GM23248 (cell line): ENCODE data around the gene MOB4. TPM values are rescaled to one million over a fixed set of nuclear protein-coding genes. Genes with fewer than 3 reads are reported as not detected.
A peak's percentile ranks its signal among the peaks of the same experiment; 100 is the strongest.

Source experiments
- DNase-seq: peaks from one replicate; pipeline ENCODE4 v3.0.0-alpha.2; 2015
- H2AFZ ChIP-seq: fragments of 200-600 bp; sonication (generic); 2 replicates; pipeline ENCODE4 v1.6.1; 2016; ENCODE audit warnings: antibody characterized with exemption
- H3F3A ChIP-seq: fragments of 200-600 bp; sonication (generic); 2 replicates; pipeline ENCODE4 v1.6.1; 2016; ENCODE audit warnings: mild to moderate bottlenecking, antibody characterized with exemption, mixed run types; ENCODE audit not compliant: insufficient read depth
- H3K27ac ChIP-seq: fragments of 200-600 bp; sonication (generic); 2 replicates; pipeline ENCODE4 v1.5.1; 2016; ENCODE audit warnings: mild to moderate bottlenecking
- H3K27me3 ChIP-seq: fragments of 200-600 bp; sonication (generic); replicated peaks from 2 replicates; pipeline ENCODE4 v1.6.1; 2016; ENCODE audit warnings: mild to moderate bottlenecking; ENCODE audit not compliant: insufficient read depth
- H3K36me3 ChIP-seq: fragments of 200-600 bp; sonication (generic); 2 replicates; pipeline ENCODE4 v1.6.1; 2016; ENCODE audit warnings: low read depth, mild to moderate bottlenecking
- H3K4me1 ChIP-seq: fragments of 200-600 bp; sonication (generic); 2 replicates; pipeline ENCODE4 v1.6.1; 2016; ENCODE audit warnings: mild to moderate bottlenecking; ENCODE audit not compliant: insufficient read depth
- H3K4me2 ChIP-seq: fragments of 200-600 bp; sonication (generic); one replicate; pipeline ENCODE4 v1.6.1; 2016; ENCODE audit warnings: mild to moderate bottlenecking; ENCODE audit not compliant: unreplicated experiment
- H3K4me3 ChIP-seq: fragments of 200-600 bp; sonication (generic); 2 replicates; pipeline ENCODE4 v1.5.1; 2016; ENCODE audit warnings: mild to moderate bottlenecking
- H3K79me2 ChIP-seq: fragments of 200-600 bp; sonication (generic); 2 replicates; pipeline ENCODE4 v1.6.1; 2016; ENCODE audit warnings: mild to moderate bottlenecking; ENCODE audit not compliant: insufficient read depth
- H3K9ac ChIP-seq: fragments of 200-600 bp; sonication (generic); 2 replicates; pipeline ENCODE4 v1.6.1; 2016; ENCODE audit warnings: mild to moderate bottlenecking
- H3K9me2 ChIP-seq: fragments of 200-600 bp; sonication (generic); 2 replicates; pipeline ENCODE4 v1.6.1; 2016; ENCODE audit warnings: mixed run types, mild to moderate bottlenecking, moderate library complexity; ENCODE audit not compliant: insufficient read depth
- H3K9me3 ChIP-seq: fragments of 200-600 bp; sonication (generic); one replicate; pipeline ENCODE4 v1.6.1; 2017; ENCODE audit warnings: low read depth
- H4K20me1 ChIP-seq: fragments of 200-600 bp; sonication (generic); 2 replicates; pipeline ENCODE4 v1.6.0; 2016; ENCODE audit not compliant: insufficient read depth
- EZH2 ChIP-seq: fragments of 200-600 bp; sonication (generic); IDR thresholded peaks from 2 replicates; pipeline ENCODE4 v1.6.1; 2018; ENCODE audit warnings: antibody characterized with exemption, mild to moderate bottlenecking; ENCODE audit not compliant: insufficient read depth, poor library complexity, severe bottlenecking
- EZH2phosphoT487 ChIP-seq: fragments of 200-600 bp; sonication (generic); IDR thresholded peaks from 2 replicates; pipeline ENCODE4 v1.6.1; 2018; ENCODE audit warnings: antibody characterized with exemption, moderate library complexity, mild to moderate bottlenecking, low read depth; ENCODE audit not compliant: insufficient read depth
- WGBS, 2 experiments: methylation state at CpG; one replicate each; pipeline ENCODE4 v1.1.6; 2015 to 2017; ENCODE audit warnings: low lambda C conversion rate in 2 of 2, low coverage in 1 of 2; ENCODE audit errors: missing lambda C conversion rate in 2 of 2; 5-methylcytosine and 5-hydroxymethylcytosine counted together
- in situ Hi-C: fragments of 300-500 bp; cut with MboI; formaldehyde crosslinking; loops from 2 replicates; pipeline ENCODE4 v1.15.0; 2020
- polyA plus RNA-seq: library from polyadenylated mRNA; unstranded; fragments of >200 nt; fragmentation: Nextera tagmentation; extraction: Ambion mirVana; gene quantifications from 2 replicates; pipeline ENCODE4 v1.2.1, GENCODE V29; 2016
- total RNA-seq: library from RNA; depleted of rRNA; stranded (reverse); fragments of >200 nt; shearing (Covaris generic); gene quantifications from 2 replicates; pipeline ENCODE4 v1.2.3, GENCODE V29; 2014

The MOB4 gene
- total and polyA plus RNA-seq, 2 experiments from 2014 or later = 45.8 to 67.1 TPM

GRCh38 chr2:197498235-197498936 is 17.5 kb upstream of the MOB4 start:
- no peaks in the 10 kb centered on the region for H4K20me1 ChIP-seq
- H3K27ac ChIP-seq = peak overlapping the region; percentile 79
- H3F3A ChIP-seq = peaks cover 27% of the 10 kb centered on the region
- H3K79me2 ChIP-seq = peaks cover 92% of the 10 kb centered on the region
- H3K4me2 ChIP-seq = peak overlapping the region; percentile 92
- H3K4me3 ChIP-seq = peak overlapping the region; percentile 89
- TF ChIP-seq EZH2 (no peak), EZH2phosphoT487 (no peak)
- WGBS, 2 experiments = 11 to 12% methylated on average over 14 of the region's 14 CpGs
- in situ Hi-C loops = no loop called here
- H3K9ac ChIP-seq = peak overlapping the region; percentile 89
- H3K27me3 ChIP-seq = no peaks in the 10 kb centered on the region
- no peaks in the 10 kb centered on the region for H3K9me3 ChIP-seq
- peak; percentile 36 for DNase-seq
- peaks cover 38% of the 10 kb centered on the region for H3K4me1 ChIP-seq
- peaks cover 49% of the 10 kb centered on the region for H3K36me3 ChIP-seq
- no peaks in the 10 kb centered on the region for H3K9me2 ChIP-seq
- 0 out of 2 replicates have a peak overlapping the region, but pooled peaks have one; percentile 55 for H2AFZ ChIP-seq

DNA sequence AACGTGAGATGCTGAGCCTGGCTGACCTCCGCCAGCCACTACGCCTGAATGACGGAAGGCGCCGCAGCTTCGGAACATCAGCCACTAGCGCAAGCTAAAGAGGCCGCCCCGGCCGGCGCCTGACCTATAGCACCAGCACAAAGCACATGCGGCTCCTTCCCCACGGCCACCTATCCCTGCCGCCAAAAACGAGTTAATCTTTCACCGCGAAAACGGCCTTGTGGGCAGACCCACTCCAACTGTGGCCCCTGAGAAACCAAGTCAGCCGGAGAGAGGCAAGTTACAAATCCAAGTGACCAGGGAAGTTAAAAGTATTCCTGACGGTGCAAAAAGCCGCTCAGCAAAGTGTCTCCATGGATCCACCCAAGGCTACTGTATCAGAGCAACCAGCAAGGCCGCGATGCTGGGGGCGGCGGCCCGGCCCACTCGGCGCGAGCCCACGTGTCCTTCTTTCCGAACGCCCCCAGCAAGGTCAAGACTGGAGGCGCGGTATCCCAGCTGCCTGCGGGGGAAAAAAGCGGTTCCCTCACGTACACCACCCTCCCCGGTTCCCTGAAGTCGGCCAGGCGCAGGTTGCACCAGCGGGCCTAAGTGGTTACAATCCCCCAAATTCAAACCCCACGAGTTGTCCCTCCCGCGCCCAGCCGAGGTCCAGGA is 16.8 kb upstream of the MOB4 start:
- in situ Hi-C loops = no loop called here

GRCh38 chr2:197499594-197500502 is 16.0 kb upstream of the MOB4 start, which contains the start of the genes HSPD1 and HSPE1:
Gene HSPD1 (minus strand): TSS chr2:197499840. CDS start chr2:197498848, 992 bp downstream.
Gene HSPE1 (plus strand): TSS chr2:197500379. CDS start chr2:197500437, 58 bp downstream.
- H3K27me3 ChIP-seq = no peaks in the 10 kb centered on the region
- no peaks in the 10 kb centered on the region for H4K20me1 ChIP-seq
- H3K27ac ChIP-seq = peak within 1 kb of the TSS; percentile 79
- H3F3A ChIP-seq = peaks cover 27% of the 10 kb centered on the region
- H3K9me2 ChIP-seq = no peaks in the 10 kb centered on the region
- in situ Hi-C loops = no loop called here
- TF ChIP-seq EZH2 = no peak
- TF ChIP-seq EZH2phosphoT487 = no peak
- peak within 1 kb of the TSS; percentile 89 for H3K9ac ChIP-seq
- H3K9me3 ChIP-seq = no peaks in the 10 kb centered on the region
- peak within 1 kb of the TSS; percentile 94 for H3K4me2 ChIP-seq
- peak within 1 kb of the TSS; percentile 89 for H3K4me3 ChIP-seq
- H3K4me1 ChIP-seq = peaks cover 38% of the 10 kb centered on the region
- 0 to 1% methylated on average over 51 to 98 of the region's 104 CpGs for WGBS, 2 experiments
- peak within 1 kb of the TSS; percentile 74 for H2AFZ ChIP-seq
- H3K79me2 ChIP-seq = peaks cover 92% of the 10 kb centered on the region
- DNase-seq = peak; percentile 100
- H3K36me3 ChIP-seq = peaks cover 48% of the 10 kb centered on the region

More for the DNA sequence above, 16.8 kb upstream of the MOB4 start:
- peak overlapping the region; percentile 89 for H3K9ac ChIP-seq
- no peaks in the 10 kb centered on the region for H3K27me3 ChIP-seq
- no peaks in the 10 kb centered on the region for H3K9me2 ChIP-seq
- H2AFZ ChIP-seq = peak overlapping the region; percentile 55
- H3K9me3 ChIP-seq = no peaks in the 10 kb centered on the region
- peak overlapping the region; percentile 92 for H3K4me2 ChIP-seq
- H3K27ac ChIP-seq = peak overlapping the region; percentile 79
- H4K20me1 ChIP-seq = no peaks in the 10 kb centered on the region
- peaks cover 27% of the 10 kb centered on the region for H3F3A ChIP-seq
- peaks cover 92% of the 10 kb centered on the region for H3K79me2 ChIP-seq
- H3K4me3 ChIP-seq = peak overlapping the region; percentile 89
- TF ChIP-seq EZH2phosphoT487 (no peak), EZH2 (no peak)
- peaks cover 38% of the 10 kb centered on the region for H3K4me1 ChIP-seq
- peak; percentile 83 for DNase-seq
- peaks cover 48% of the 10 kb centered on the region for H3K36me3 ChIP-seq
- WGBS, 2 experiments = 1% methylated on average over 46 of the region's 46 CpGs
